H1 (cell line): ENCODE results near the gene ACTBL2.

ENCODE experiments used
- ATF3 ChIP-seq: IDR thresholded peaks from 2 replicates; pipeline ENCODE4 v1.6.1; 2011; ENCODE audit warnings: low read depth, mild to moderate bottlenecking, low read length; ENCODE audit not compliant: insufficient read depth
- CREB1 ChIP-seq: IDR thresholded peaks from 2 replicates; pipeline ENCODE4 v1.6.1; 2012; ENCODE audit warnings: inconsistent platforms
- CTCF ChIP-seq, 3 experiments: IDR thresholded peaks; 1 replicate in 2 of 3; 2 replicates in 1 of 3; pipeline versions ENCODE4 v1.5.1 to v1.6.1; 2011; ENCODE audit warnings: low read length in 3 of 3, mild to moderate bottlenecking in 3 of 3, inconsistent platforms in 2 of 3, low read depth in 1 of 3, moderate library complexity in 1 of 3; ENCODE audit not compliant: insufficient read depth in 1 of 3; ENCODE audit errors: control extremely low read depth in 1 of 3
- EP300 ChIP-seq, 2 experiments: IDR thresholded peaks; 1 replicate in 1 of 2; 2 replicates in 1 of 2; pipeline ENCODE4 v1.6.1; 2011 to 2012; ENCODE audit warnings: low read depth in 2 of 2, low read length in 2 of 2, mild to moderate bottlenecking in 2 of 2, borderline replicate concordance in 1 of 2, inconsistent platforms in 1 of 2, moderate library complexity in 1 of 2
- MAX ChIP-seq: IDR thresholded peaks from 2 replicates; pipeline ENCODE4 v1.6.1; 2012; ENCODE audit warnings: inconsistent platforms
- POLR2A ChIP-seq, 2 experiments: IDR thresholded peaks; 1 replicate in 1 of 2; 2 replicates in 1 of 2; pipeline ENCODE4 v1.6.1; 2011; ENCODE audit warnings: low read depth in 2 of 2, low read length in 2 of 2, mild to moderate bottlenecking in 2 of 2; ENCODE audit errors: control extremely low read depth in 1 of 2
- RAD21 ChIP-seq, 2 experiments: IDR thresholded peaks in 1 of 2; conservative IDR thresholded peaks in 1 of 2; 2 replicates each; pipeline ENCODE4 v1.6.1; 2011; ENCODE audit warnings: low read depth in 2 of 2, low read length in 2 of 2, improper control_type of control experiment in 1 of 2, inconsistent platforms in 1 of 2, mild to moderate bottlenecking in 1 of 2, moderate library complexity in 1 of 2
- RNF2 ChIP-seq: fragments of 200-900, 300-1000 bp; sonication (generic); IDR thresholded peaks from 2 replicates; pipeline ENCODE4 v1.7.1; 2016; ENCODE audit warnings: borderline replicate concordance, low read depth, mild to moderate bottlenecking, antibody characterized with exemption, low read length; ENCODE audit not compliant: poor library complexity, severe bottlenecking; ENCODE audit errors: missing control alignments
- SIN3A ChIP-seq, 2 experiments: IDR thresholded peaks in 1 of 2; conservative IDR thresholded peaks in 1 of 2; 2 replicates each; pipeline ENCODE4 v1.6.1; 2011 to 2012; ENCODE audit warnings: low read length in 2 of 2, improper control_type of control experiment in 1 of 2, low read depth in 1 of 2, mild to moderate bottlenecking in 1 of 2
- SP1 ChIP-seq: IDR thresholded peaks from 2 replicates; pipeline ENCODE4 v1.6.1; 2011; ENCODE audit warnings: low read depth, low read length
- TCF12 ChIP-seq: IDR thresholded peaks from 2 replicates; pipeline ENCODE4 v1.6.1; 2011; ENCODE audit warnings: low read depth, mild to moderate bottlenecking, low read length
- YY1 ChIP-seq: IDR thresholded peaks from 2 replicates; pipeline ENCODE4 v1.6.1; 2011; ENCODE audit warnings: low read depth, mild to moderate bottlenecking, low read length

- no peak for TF ChIP-seq YY1
- TF ChIP-seq SP1: no peak
- no peak for TF ChIP-seq SIN3A (conservative IDR thresholded peaks at IDR 0.05 in 1 of 2, IDR thresholded peaks at IDR 0.05 in 1 of 2; ENCODE audit: low read depth in 1 of 2, low read length in 2 of 2)
- no peak for TF ChIP-seq ATF3
- TF ChIP-seq RNF2: no peak
- TF ChIP-seq EP300 (IDR thresholded peaks at IDR 0.05; ENCODE audit: borderline replicate concordance in 1 of 2, low read depth in 2 of 2, low read length in 2 of 2): no peak
- TF ChIP-seq MAX: no peak
- no peak for TF ChIP-seq CTCF (IDR thresholded peaks at IDR 0.05; ENCODE audit: control extremely low read depth in 1 of 3, insufficient read depth in 1 of 3, low read depth in 1 of 3, low read length in 3 of 3)
- no peak for TF ChIP-seq POLR2A (IDR thresholded peaks at IDR 0.05; ENCODE audit: control extremely low read depth in 1 of 2, low read depth in 2 of 2, low read length in 2 of 2)
- TF ChIP-seq TCF12: no peak
- TF ChIP-seq RAD21 (IDR thresholded peaks at IDR 0.05 in 1 of 2, conservative IDR thresholded peaks at IDR 0.05 in 1 of 2; ENCODE audit: low read depth in 2 of 2, low read length in 2 of 2): no peak
- TF ChIP-seq CREB1: no peak
These were observed 26.0 kb downstream of the ACTBL2 start for GRCh38 chr5:57456531-57457135.
